Ishikawa (cell line): ENCODE data around the gene TNFRSF8.

Source experiments
- CEBPB ChIP-seq: IDR thresholded peaks from 2 replicates; pipeline ENCODE4 v1.6.1; 2012
- CREB1 ChIP-seq: IDR thresholded peaks from 2 replicates; pipeline ENCODE4 v1.6.1; 2012; ENCODE audit warnings: low read depth
- EP300 ChIP-seq: IDR thresholded peaks from 2 replicates; pipeline ENCODE4 v1.6.1; 2012; ENCODE audit warnings: borderline replicate concordance
- FOXM1 ChIP-seq: IDR thresholded peaks from 2 replicates; pipeline ENCODE4 v1.6.1; 2012; ENCODE audit warnings: low read depth, borderline replicate concordance
- MAX ChIP-seq: IDR thresholded peaks from 2 replicates; pipeline ENCODE4 v1.6.1; 2012
- RAD21 ChIP-seq: IDR thresholded peaks from 2 replicates; pipeline ENCODE4 v1.6.1; 2012; ENCODE audit warnings: low read depth
- TAF1 ChIP-seq: IDR thresholded peaks from 2 replicates; pipeline ENCODE4 v1.6.1; 2012; ENCODE audit warnings: low read depth, mild to moderate bottlenecking
- TEAD4 ChIP-seq: IDR thresholded peaks from 2 replicates; pipeline ENCODE4 v1.6.1; 2012
- USF1 ChIP-seq: IDR thresholded peaks from 2 replicates; pipeline ENCODE4 v1.6.1; 2012
- YY1 ChIP-seq: IDR thresholded peaks from 2 replicates; pipeline ENCODE4 v1.6.1; 2012; ENCODE audit warnings: low read depth
- ZBTB7A ChIP-seq: IDR thresholded peaks from 2 replicates; pipeline ENCODE4 v1.6.1; 2012; ENCODE audit warnings: low read depth

DNA sequence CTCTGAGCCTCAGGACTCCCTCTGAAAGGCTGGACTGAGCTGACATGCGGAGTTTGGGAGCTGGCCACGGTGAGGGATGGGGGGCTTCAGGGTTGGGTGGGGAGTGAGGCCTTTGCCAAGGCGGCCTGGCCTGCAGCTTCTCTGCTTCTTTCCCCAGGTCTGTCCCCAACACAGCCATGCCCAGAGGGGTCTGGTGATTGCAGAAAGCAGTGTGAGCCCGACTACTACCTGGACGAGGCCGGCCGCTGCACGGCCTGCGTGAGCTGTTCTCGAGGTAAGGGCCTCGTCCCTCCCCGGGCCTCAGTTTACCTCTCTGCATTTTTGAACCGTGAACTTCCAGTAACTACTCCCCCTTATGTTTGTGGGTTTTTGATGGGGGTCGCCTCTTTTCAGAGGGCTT, 48.6 kb downstream of the TNFRSF8 start:
- TF ChIP-seq TAF1 = no peak
- no peak for TF ChIP-seq CREB1
- no peak for TF ChIP-seq ZBTB7A
- no peak for TF ChIP-seq MAX
- no peak for TF ChIP-seq RAD21
- TF ChIP-seq EP300 = no peak
- TF ChIP-seq TEAD4 = no peak
- no peak for TF ChIP-seq YY1
- no peak for TF ChIP-seq USF1
- TF ChIP-seq FOXM1 = no peak
- TF ChIP-seq CEBPB = no peak
